Testis (tissue), 2 donors: Measurements from ENCODE around the gene HOXD10.

Experiments
- POLR2A ChIP-seq: fragments of 450-650 bp; IDR thresholded peaks from one replicate; pipeline ENCODE4 v1.6.1; 2017; ENCODE audit warnings: antibody characterized with exemption, mild to moderate bottlenecking, moderate library complexity
- TF ChIP-seq, protein P1 (sequence below), 3 experiments: fragments of 450-650 bp in 2 of 3; fragments of 200-600 bp in 1 of 3; sonication (generic) in 1 of 3; IDR thresholded peaks; one replicate each; pipeline ENCODE4 v1.5.1; 2016 to 2019; ENCODE audit warnings: antibody characterized with exemption in 3 of 3, mild to moderate bottlenecking in 2 of 3, moderate library complexity in 1 of 3

DNA sequence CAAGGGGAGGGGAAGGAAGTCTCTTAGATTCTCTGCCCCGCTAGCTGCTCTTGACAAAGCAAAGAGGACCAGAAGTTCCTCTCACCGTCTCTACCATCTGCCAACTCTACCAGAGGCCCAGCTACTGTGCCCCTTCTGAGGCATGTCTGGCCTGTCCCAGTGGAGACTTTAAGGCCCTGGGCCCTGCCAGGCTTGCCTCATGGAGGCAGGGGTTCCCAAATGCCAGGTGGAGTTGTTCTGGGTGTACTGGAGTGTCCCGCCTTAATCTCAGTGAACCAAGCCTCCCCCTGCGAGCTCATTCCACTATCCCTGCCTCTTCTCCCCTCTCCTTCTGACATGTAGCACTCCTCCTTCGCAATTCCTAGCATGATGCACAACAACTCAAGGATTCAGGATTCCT lies 14.7 kb upstream of the HOXD10 start:
- TF ChIP-seq, protein P1, sequence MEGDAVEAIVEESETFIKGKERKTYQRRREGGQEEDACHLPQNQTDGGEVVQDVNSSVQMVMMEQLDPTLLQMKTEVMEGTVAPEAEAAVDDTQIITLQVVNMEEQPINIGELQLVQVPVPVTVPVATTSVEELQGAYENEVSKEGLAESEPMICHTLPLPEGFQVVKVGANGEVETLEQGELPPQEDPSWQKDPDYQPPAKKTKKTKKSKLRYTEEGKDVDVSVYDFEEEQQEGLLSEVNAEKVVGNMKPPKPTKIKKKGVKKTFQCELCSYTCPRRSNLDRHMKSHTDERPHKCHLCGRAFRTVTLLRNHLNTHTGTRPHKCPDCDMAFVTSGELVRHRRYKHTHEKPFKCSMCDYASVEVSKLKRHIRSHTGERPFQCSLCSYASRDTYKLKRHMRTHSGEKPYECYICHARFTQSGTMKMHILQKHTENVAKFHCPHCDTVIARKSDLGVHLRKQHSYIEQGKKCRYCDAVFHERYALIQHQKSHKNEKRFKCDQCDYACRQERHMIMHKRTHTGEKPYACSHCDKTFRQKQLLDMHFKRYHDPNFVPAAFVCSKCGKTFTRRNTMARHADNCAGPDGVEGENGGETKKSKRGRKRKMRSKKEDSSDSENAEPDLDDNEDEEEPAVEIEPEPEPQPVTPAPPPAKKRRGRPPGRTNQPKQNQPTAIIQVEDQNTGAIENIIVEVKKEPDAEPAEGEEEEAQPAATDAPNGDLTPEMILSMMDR (IDR thresholded peaks at IDR 0.05): no peak
- no peak for TF ChIP-seq POLR2A
